SK-MEL-5 (cell line): Measurements from ENCODE around the gene AK2. TPM values are rescaled to one million over a fixed set of nuclear protein-coding genes. Genes with fewer than 3 reads are reported as not detected.
"Not testable (repeated sequence)": the region's sequence is repeated elsewhere in the genome, so short reads cannot be mapped to it uniquely, and the experiment has no call there.

Source experiments
- DNase-seq: peaks from one replicate; pipeline ENCODE4 v3.0.0-alpha.2; 2016; ENCODE audit warnings: low read depth, low spot score
- in situ Hi-C: cut with HindIII; loops from 2 replicates; pipeline ENCODE4 v1.10.0; 2016; ENCODE audit warnings: low sequenced_read_pairs, high pct_unique_total_duplicates, low pct_unique_long_range_greater_than_20kb
- polyA plus RNA-seq, 2 experiments: library from polyadenylated mRNA; depleted of rRNA; stranded (reverse); fragments of >200 nt; gene quantifications; 2 replicates each; pipeline ENCODE4 v1.2.3, GENCODE V29; 2015
- total RNA-seq: library from RNA; depleted of rRNA; stranded (reverse); fragments of >200 nt; shearing (Covaris generic); gene quantifications from 2 replicates; pipeline ENCODE4 v1.2.3, GENCODE V29; 2014; rRNA removed

AK2 gene
- total RNA-seq = 327 and 348 TPM in 2 replicates
- 319 and 423 TPM in 2 replicates for polyA plus RNA-seq (2015; cell fraction: cytosol; rRNA removed)
- polyA plus RNA-seq (2015; cell fraction: nucleus; rRNA removed) = 312 and 338 TPM in 2 replicates

DNA sequence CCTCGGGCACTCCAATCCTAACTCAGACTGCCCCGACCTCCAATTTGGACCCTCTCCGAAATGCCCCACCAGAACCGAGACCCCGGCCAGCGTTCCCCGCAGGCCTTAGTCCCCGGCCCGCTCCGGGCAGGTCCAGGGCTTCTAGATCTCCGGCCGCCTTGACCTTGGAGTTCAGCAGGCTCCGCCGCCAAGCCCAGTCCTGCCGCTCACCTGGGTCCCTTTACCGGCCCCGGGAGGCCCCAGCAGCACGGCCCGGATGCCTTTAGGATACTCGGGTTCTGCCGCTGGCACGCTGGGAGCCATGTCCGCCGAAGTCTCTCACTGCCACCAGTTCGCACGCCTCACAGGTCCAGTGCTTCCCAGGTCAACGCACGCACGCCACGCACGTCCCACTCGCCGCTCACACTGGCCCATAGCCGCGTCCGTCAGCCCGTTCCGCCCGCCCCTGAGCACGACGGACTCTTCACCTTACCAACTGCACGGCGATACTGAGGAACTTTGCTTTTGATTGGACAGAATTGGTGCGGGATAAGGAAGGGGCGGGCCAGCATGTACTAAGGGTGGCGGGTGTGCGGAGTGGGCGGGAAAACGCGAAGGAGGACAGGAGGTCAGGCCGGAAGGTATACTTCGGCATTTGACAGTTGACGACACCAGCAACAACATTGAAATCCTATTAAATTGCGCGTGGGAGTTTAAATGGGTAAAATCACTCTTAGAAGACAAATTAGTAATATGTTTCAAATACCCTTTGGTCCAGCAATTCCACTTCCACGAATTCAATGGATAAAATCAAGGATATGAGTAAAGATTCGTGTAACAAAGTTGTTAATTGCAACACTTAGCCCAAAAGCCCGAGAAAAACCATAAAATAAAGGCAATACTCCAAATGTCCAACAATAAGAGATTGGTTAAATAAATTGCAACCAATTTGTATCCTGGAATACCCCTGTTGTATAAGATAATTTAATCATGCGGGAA, at the start of gene AK2:
Gene AK2 (minus strand): TSS at position 358 of the 978 bp plus-strand sequence. CDS start 55 bp downstream, at position 303.
- in situ Hi-C loops = no loop called here
- peak; percentile 98 for DNase-seq

DNA sequence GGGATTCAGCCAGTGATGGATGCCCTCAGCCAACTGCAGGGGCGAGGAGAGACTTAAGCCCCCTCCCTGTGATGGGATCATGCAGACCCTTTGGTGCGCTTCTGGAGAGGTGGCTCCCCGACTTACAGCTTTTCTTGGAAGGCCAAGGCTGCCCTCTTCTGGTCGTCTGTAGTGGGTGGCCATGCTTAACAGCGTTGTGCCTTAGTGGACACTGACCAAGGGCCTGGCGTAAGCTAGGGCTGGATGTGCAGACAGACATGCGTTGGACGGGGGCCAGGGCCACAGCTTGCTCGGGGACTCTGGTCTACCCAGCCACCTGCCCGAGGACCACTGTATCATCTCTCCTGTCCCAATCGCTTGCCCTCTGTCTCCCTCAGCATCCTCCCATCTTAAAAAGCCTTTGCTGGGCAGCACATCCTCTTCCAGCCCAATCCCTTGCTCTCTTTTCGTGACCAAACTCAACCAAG, 49.7 kb upstream of the AK2 start:
- in situ Hi-C loops = no loop called here

DNA sequence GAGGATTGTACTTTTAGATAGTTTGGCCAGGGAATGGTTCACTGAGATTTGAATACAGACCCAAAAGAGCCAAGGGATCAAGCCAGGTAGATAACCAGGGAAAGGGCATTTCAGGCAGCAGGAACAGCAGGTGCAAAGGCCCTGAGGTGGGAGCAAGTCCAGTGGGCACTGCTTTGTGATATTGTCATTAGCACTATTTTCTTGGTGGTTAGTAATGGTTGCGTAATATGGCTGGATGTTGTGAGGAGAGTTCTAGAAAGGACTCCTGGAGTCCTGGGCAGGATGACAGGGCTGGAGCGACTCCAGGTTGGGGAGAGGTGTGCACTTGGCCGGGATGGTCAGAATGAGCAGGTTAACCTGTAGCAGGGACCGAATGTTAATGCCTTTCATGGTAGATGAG, 48.6 kb upstream of the AK2 start:
- in situ Hi-C loops = no loop called here
- DNase-seq = no peak

More for the DNA sequence above, 49.7 kb upstream of the AK2 start:
- DNase-seq = peak; percentile 84

DNA sequence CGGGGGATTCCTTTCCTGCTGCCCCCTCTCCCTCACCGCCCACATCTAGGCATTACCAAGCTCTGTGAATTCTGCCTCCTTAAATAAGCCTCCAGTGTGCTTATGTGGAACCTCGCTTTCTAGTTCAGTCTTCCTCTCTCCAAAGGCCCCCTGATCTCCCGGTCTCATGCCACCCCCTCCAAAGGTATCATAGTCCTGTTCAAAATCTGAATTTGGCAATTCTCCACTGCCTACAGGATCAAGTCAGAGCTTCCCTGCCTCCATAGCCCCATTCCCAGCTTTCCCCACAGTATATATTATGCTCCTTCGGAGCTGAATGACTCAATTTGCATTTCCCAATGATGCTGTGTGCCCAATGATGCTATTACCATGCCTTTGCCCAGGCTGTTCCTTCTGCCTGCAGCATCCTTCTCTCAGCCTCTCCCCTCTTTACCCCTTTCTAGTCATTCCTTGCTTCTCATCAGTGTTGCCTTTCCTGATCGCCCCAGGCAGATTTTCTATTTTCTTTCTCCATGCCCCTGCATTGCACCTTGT, 46.0 kb upstream of the AK2 start:
- in situ Hi-C loops = no loop called here
- DNase-seq = no peak

DNA sequence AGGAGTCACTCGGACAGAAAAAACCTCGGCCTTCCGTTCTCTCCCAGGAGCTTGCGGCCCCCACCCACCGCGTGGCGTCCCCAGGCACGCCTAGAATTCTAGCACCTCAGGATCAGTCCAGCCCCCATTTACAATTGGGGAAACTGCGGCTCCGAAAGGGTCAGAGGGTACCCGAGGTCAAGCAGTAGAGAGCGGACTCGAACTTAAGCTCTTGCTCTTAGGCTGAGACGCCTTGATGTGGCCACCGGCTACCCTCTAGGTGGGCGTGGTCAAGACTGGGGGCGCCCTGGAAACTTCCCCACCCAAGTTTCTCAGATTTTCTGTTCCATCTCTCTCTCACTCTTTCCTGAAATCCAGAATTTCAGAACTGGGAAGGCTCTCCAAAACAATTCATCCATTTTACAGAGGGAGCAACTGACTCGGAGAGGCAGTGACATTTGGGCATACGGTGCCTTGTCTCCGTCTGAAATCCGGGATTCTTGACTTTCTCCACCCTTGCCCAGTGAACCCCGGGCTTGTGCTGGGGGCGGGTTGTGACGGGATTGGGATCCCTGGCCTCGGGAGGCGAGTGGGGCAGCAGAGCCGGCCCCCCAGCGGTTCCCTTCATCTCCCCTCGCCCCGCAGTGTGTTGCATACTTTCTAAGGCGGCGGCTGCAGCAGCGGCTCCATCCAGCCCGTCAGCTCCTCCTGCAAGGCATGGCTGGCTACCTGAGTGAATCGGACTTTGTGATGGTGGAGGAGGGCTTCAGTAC, 45.0 kb upstream of the AK2 start:
- no peak for DNase-seq
- in situ Hi-C loops = no loop called here

DNA sequence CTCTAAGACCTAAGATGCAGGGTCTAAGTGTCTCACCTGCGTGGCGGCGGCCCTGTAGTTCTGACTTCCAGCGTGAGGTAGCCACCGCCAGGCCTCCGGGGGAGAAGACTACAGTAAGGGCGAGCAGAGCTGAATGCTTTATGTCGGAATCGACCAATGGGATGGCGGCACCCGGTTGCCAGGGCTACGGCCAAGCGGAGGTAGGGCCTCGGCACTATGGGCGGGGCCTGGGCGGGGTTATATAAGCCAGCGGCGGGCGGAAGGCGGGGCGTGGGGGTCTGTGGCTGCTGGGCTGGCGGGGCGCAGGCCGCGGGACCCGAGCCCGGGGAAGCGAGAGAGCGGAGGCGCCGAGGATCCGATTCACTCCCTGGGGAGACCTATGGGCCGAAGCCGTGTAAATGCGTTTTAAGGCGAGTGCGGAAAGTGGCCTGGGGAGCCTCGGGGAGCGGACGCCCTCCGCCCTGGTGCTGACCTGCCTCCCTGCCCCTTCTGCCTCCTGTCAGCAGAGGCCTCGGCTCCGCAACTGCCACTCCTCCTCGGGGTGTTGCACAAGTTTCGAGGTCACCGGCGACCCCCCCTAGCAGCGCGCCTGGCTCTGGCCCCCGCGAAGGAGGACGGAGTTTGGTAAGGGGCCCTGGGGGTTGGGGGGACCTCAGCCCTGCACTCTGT, 44.3 kb upstream of the AK2 start, which contains the start of gene AZIN2:
Gene AZIN2 (plus strand): TSS at position 269 of the 669 bp plus-strand sequence. CDS start 1,097 bp downstream, outside the sequence.
- peak; percentile 94 for DNase-seq
- in situ Hi-C loops = no loop called here

DNA sequence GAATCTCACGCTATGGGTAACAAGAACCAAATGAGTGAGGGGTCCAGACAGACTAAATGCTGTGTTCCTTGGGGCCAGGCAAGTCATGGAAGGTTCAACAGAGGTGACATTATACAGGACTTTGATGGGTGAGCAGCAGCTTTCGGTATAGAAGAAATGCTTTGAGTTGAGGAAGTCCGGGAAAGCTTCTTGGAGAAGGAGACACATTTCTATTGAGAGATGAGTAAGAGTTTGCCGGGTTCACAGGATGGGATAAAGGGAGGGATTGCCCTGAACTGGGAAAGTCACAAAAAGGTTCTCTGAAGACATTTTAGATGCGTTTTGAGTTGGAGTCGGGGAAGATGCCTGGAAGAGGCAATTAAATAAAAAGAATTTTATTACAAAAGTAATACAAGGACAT, 43.7 kb upstream of the AK2 start:
- no peak for DNase-seq
- in situ Hi-C loops = no loop called here

DNA sequence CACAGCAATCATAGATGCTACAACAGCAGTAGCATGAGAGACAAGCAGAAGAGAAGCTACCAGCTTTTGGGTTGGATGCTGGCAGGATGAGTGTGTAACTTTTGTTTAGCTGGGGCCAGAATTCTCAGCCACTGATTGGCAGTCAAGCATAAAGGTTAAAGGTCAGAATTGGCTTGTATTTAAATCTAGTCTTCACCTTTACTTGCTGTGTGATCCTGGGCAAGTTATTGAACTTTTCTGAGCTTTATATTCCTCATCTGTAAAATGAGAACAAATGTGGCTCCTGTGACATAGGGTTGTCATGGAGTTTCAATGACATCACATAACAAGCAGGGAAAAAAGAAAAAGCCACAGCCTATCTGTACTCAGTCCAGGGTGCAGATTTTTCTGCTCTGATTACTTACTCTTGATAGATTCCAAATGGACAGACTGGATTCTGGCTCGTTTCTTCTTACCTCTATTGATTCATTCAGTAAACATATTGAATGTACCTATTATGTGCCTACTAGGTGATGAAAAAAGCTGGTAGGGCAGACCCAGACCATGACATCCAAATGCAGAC, 41.4 kb upstream of the AK2 start:
- in situ Hi-C loops = no loop called here

DNA sequence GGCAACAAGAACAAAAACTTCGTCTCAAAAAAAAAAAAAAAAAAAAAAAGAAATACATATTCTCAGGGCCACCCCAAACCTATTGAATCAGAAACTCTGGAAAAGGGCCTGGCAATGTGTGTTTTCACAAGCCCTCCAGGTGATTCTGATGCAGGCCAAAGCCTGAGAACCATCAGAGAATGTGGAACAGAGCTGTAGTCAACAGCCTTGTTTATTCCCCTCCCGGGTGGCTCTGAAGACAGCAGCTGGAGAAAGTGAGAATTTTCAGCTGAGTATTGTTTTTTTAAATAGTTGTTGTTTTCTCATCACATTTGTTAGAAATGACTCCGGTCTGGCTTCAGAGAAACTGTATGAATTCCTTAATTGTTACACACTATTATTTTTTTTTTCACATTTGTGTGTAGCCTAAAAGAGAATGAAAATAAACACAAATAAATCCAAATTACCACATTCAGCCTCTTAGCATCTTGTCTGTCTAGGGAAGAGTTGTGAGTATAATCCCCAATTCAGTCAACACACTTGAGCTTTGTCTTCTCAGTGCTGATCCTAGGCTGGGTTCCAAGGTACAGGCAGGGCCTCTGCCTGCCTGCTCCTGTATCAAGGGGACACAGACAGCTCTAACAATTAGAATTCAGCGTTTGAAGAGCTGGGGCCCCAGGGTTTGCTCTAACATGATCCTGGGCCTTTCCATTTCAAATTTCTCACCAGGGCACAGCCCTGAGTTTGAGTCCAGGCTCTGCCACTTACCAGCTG, 37.7 kb upstream of the AK2 start:
- peak; percentile 54 for DNase-seq
- in situ Hi-C loops = no loop called here

More for the DNA sequence above, 41.4 kb upstream of the AK2 start:
- no peak for DNase-seq

DNA sequence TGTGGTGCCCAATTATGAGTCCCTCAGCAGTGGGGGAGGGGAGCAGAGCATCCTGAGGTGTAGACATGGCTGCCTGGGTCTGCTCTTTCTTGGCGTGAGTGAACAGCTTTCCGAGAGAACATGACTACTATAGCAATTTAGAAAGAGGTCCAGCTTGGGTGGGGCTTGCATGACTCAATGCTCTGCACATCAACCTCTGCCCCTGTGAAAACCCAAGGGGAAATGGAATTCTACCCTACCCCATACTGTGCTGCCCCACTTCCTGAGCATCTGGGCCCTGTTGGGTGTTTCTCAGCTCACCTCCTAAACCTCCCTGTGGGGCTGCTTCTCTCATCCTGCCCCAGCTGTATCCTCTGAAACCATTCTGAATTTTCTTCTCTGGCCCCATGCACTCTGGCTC, 36.0 kb upstream of the AK2 start:
- in situ Hi-C loops = no loop called here
- no peak for DNase-seq

DNA sequence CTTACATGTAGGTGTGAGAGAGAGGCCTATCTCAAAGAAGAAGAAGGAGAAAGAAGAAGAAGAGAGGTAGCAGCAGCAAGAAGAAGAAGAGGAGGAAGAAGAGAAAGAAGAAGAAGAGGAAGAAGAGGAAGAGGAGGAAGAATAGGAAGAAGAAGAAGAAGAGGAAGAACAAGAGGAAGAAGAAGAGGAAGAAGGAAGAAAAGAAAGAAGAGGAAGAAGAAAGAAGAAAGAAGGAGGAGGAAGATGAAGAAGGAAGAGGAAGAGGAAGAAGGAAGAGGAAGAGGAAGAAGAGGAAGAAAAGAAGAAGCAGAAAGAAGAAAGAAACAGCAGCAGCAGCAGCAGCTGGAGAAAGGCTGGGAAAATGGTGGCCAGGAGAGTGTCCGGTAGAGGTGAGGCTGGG, 33.9 kb upstream of the AK2 start:
- in situ Hi-C loops = no loop called here
- no peak for DNase-seq

DNA sequence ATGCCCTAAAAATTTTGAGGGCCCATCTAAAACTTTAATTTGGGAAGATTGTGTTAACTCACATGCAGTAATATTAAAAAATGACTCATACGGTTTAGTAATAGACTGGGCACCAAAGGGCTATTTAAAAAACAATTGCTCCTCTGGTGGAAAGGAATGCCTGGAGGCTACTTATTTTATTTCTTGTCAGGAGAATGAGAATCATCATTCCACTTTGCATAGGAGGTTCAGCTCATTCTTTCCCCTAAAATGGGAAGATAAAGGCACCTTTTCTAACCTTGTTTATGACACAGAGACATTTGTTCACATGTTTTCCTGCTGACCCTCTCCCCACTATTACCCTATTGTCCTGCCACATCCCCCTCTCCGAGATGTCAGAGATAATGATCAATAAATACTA, 31.4 kb upstream of the AK2 start:
- in situ Hi-C loops = not testable (repeated sequence)
- DNase-seq = peak; percentile 50

DNA sequence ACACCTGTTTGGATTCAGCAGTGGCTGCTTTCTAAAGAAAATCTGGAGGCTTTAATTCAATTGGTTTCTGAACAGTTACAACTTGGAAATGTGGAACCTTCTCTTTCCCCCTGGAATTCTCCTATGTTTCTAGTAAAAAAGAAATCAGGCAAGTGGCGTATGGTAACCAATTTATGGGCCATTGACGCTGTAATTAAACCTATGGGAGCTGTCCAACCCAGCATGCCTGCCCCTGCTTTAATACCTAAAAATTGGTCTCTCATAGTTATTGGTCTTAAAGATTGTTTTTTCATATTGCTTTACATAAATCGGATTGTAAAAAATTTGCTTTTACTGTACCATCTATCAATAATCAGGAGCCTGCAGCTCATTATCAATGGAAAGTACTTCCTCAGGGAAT, 29.8 kb upstream of the AK2 start:
- in situ Hi-C loops, DNase-seq: not testable (repeated sequence)

DNA sequence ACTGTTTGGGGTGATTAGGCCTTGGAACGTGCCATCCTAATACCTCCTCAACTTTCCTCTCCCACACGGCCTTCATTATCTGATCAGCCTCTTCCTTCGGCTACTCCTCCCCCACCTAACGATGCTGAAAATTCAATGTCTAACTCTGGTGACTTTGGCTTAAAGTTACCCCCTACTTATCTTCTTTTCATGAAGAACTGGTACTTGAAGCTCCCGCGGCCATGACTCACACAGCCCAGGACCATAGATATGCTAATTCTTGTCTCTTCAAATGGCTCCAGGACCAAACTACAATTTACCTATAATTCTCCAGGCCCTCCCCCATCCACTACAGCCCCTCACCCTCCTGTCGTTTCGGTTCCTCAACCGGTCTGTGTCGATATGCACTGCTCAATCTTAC, 28.6 kb upstream of the AK2 start:
- in situ Hi-C loops = no loop called here
- DNase-seq = no peak

DNA sequence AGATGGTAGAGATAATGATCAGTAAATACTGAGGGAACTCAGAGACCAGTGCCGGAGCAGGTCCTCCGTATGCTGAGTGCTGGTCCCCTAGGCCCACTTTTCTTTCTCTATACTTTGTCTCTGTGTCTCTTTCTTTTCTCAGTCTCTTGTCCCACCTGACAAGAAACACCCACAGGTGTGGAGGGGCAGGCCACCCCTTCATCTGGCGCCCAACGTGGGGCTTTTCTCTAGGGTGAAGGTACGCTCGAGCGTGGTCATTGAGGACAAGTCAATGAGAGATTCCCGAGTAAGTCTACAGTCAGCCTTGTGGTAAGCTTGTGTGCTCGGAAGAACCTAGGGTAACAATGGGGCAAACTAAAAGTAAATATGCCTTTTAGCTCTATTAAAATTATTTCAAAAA, 27.6 kb upstream of the AK2 start:
- in situ Hi-C loops, DNase-seq: not testable (repeated sequence)

DNA sequence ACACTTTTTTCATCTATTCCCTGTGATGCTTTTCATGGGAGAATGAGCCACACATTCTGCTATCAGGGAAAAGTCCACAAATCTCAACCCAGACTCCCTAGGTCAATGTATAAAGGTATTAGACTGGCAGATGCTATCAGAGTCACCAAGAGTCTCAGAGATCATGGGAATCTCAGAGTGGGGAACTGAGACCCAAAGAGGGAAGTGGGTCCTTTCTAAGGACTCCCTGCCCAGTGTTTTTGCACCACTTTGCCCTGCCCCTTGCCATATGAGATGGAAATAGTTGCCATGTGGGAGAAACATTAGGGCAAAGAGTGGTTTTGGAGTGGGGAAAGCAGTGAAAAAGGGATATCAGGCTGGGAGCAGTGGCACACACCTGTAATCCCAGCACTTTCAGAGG, 25.2 kb upstream of the AK2 start:
- in situ Hi-C loops = no loop called here
- DNase-seq = no peak
